Activated naive CD8-positive, alpha-beta T cell treated with anti-CD3 and anti-CD28 coated beads for 36 hours (primary cell): ENCODE data around the gene FAM3A. TPM values are rescaled to one million over a fixed set of nuclear protein-coding genes. Genes with fewer than 3 reads are reported as not detected.
A peak's percentile ranks its signal among the peaks of the same experiment; 100 is the strongest.
"Not testable (repeated sequence)": the region's sequence is repeated elsewhere in the genome, so short reads cannot be mapped to it uniquely, and the experiment has no call there.

Experiments
- DNase-seq: peaks from one replicate; pipeline ENCODE4 v3.0.0; 2021
- H3K27ac Mint-ChIP-seq: one replicate; pipeline ENCODE4 v1.8.0; 2022; ENCODE audit warnings: mild to moderate bottlenecking, moderate library complexity, mixed read lengths
- H3K27me3 Mint-ChIP-seq: one replicate; pipeline ENCODE4 v1.8.0; 2022; ENCODE audit warnings: mild to moderate bottlenecking, mixed read lengths
- H3K36me3 Mint-ChIP-seq: one replicate; pipeline ENCODE4 v1.8.0; 2021; ENCODE audit warnings: mild to moderate bottlenecking, mixed read lengths
- H3K4me1 Mint-ChIP-seq: one replicate; pipeline ENCODE4 v1.8.0; 2021; ENCODE audit warnings: mixed read lengths
- H3K4me3 Mint-ChIP-seq: one replicate; pipeline ENCODE4 v1.8.0; 2022; ENCODE audit warnings: mild to moderate bottlenecking, moderate library complexity, mixed read lengths
- H3K9me3 Mint-ChIP-seq: one replicate; pipeline ENCODE4 v1.8.0; 2022; ENCODE audit warnings: mixed read lengths
- total RNA-seq, 2 experiments: library from RNA; stranded (reverse); gene quantifications; one replicate each; pipeline ENCODE4 v1.2.3, GENCODE V29; 2021

The FAM3A gene
- total RNA-seq, 2 experiments from 2014 or later = 26.8 to 27.3 TPM

- H3K27me3 Mint-ChIP-seq, DNase-seq, H3K4me1 Mint-ChIP-seq, H3K36me3 Mint-ChIP-seq, H3K27ac Mint-ChIP-seq, H3K9me3 Mint-ChIP-seq, H3K4me3 Mint-ChIP-seq: not testable (repeated sequence)
These were observed 19.4 kb downstream of the FAM3A start for GRCh38 chrX:154496591-154497137.

- H3K4me3 Mint-ChIP-seq = no peak overlapping the region
These were observed 20.5 kb downstream of the FAM3A start for GRCh38 chrX:154495472-154495922.

GRCh38 chrX:154494715-154495114 is 21.3 kb downstream of the FAM3A start:
- Mint-ChIP-seq H3K27me3 (no peaks in the 10 kb centered on the region), H3K4me3 (no peak overlapping the region), H3K36me3 (no peaks in the 10 kb centered on the region), H3K4me1 (peaks cover 3% of the 10 kb centered on the region), H3K9me3 (no peaks in the 10 kb centered on the region), H3K27ac (no peak overlapping the region)
- DNase-seq = no peak

More at GRCh38 chrX:154495472-154495922, 20.5 kb downstream of the FAM3A start:
- Mint-ChIP-seq H3K27ac (no peak overlapping the region), H3K4me1 (peaks cover 3% of the 10 kb centered on the region), H3K27me3 (no peaks in the 10 kb centered on the region), H3K36me3 (no peaks in the 10 kb centered on the region), H3K9me3 (no peaks in the 10 kb centered on the region)
- no peak for DNase-seq

- Mint-ChIP-seq H3K27ac (peak within 1 kb of the TSS; percentile 89), H3K27me3 (no peaks in the 10 kb centered on the region), H3K4me1 (peaks cover 13% of the 10 kb centered on the region), H3K36me3 (no peaks in the 10 kb centered on the region), H3K9me3 (no peaks in the 10 kb centered on the region), H3K4me3 (peak within 1 kb of the TSS; percentile 86)
- DNase-seq = peak; percentile 91
These were observed 25.5 kb downstream of the FAM3A start, which contains the start of gene SLC10A3 for GRCh38 chrX:154490414-154491083. Gene SLC10A3 (minus strand): TSS chrX:154490629. CDS start chrX:154488940, 1,689 bp downstream.

- Mint-ChIP-seq H3K36me3 (no peaks in the 10 kb centered on the region), H3K4me3 (peak overlapping the region; percentile 85), H3K4me1 (peaks cover 14% of the 10 kb centered on the region), H3K27me3 (no peaks in the 10 kb centered on the region), H3K9me3 (no peaks in the 10 kb centered on the region), H3K27ac (peak overlapping the region; percentile 89)
- DNase-seq = no peak
These were observed 26.0 kb downstream of the FAM3A start for GRCh38 chrX:154490021-154490413.

GRCh38 chrX:154489182-154489581 is 26.9 kb downstream of the FAM3A start:
- H3K9me3 Mint-ChIP-seq = no peaks in the 10 kb centered on the region
- peak overlapping the region; percentile 89 for H3K27ac Mint-ChIP-seq
- DNase-seq = no peak

GRCh38 chrX:154488336-154489075 is 27.5 kb downstream of the FAM3A start:
- Mint-ChIP-seq H3K4me1 (peaks cover 20% of the 10 kb centered on the region), H3K36me3 (peaks cover 1% of the 10 kb centered on the region)

More at GRCh38 chrX:154489182-154489581, 26.9 kb downstream of the FAM3A start:
- Mint-ChIP-seq H3K27me3 (no peaks in the 10 kb centered on the region), H3K4me3 (peak overlapping the region; percentile 85), H3K4me1 (peaks cover 17% of the 10 kb centered on the region), H3K36me3 (no peaks in the 10 kb centered on the region)

GRCh38 chrX:154487518-154488290 is 28.3 kb downstream of the FAM3A start:
- no peak overlapping the region for H3K27ac Mint-ChIP-seq
- H3K4me3 Mint-ChIP-seq = peak overlapping the region; percentile 37

More at GRCh38 chrX:154488336-154489075, 27.5 kb downstream of the FAM3A start:
- DNase-seq = no peak
- no peaks in the 10 kb centered on the region for H3K9me3 Mint-ChIP-seq
- H3K27ac Mint-ChIP-seq = no peak overlapping the region
- H3K27me3 Mint-ChIP-seq = no peaks in the 10 kb centered on the region
- peak overlapping the region; percentile 37 for H3K4me3 Mint-ChIP-seq

GRCh38 chrX:154486396-154487207 is 29.4 kb downstream of the FAM3A start, which contains the start of gene UBL4A:
Gene UBL4A (minus strand): TSS chrX:154486615. CDS start chrX:154486584, 31 bp downstream.
- H3K4me3 Mint-ChIP-seq = peak within 1 kb of the TSS; percentile 79
- peaks cover 2% of the 10 kb centered on the region for H3K36me3 Mint-ChIP-seq
- no peaks in the 10 kb centered on the region for H3K9me3 Mint-ChIP-seq
- H3K27me3 Mint-ChIP-seq = no peaks in the 10 kb centered on the region
- peak within 1 kb of the TSS; percentile 80 for H3K27ac Mint-ChIP-seq
- peak; percentile 72 for DNase-seq
- H3K4me1 Mint-ChIP-seq = peaks cover 23% of the 10 kb centered on the region

More at GRCh38 chrX:154487518-154488290, 28.3 kb downstream of the FAM3A start:
- Mint-ChIP-seq H3K4me1 (peaks cover 23% of the 10 kb centered on the region), H3K9me3 (no peaks in the 10 kb centered on the region), H3K36me3 (peaks cover 2% of the 10 kb centered on the region), H3K27me3 (no peaks in the 10 kb centered on the region)
- DNase-seq = no peak

- H3K36me3 Mint-ChIP-seq = peaks cover 2% of the 10 kb centered on the region
- H3K27ac Mint-ChIP-seq = no peak overlapping the region
- H3K4me1 Mint-ChIP-seq = peaks cover 21% of the 10 kb centered on the region
- no peaks in the 10 kb centered on the region for H3K27me3 Mint-ChIP-seq
- H3K4me3 Mint-ChIP-seq = peak overlapping the region; percentile 79
- no peaks in the 10 kb centered on the region for H3K9me3 Mint-ChIP-seq
- peak; percentile 42 for DNase-seq
These were observed 30.0 kb downstream of the FAM3A start for GRCh38 chrX:154486052-154486395.

GRCh38 chrX:154485150-154486051 is 30.6 kb downstream of the FAM3A start:
- Mint-ChIP-seq H3K9me3 (no peaks in the 10 kb centered on the region), H3K4me3 (peak overlapping the region; percentile 79), H3K27ac (peak overlapping the region; percentile 80), H3K4me1 (peaks cover 21% of the 10 kb centered on the region), H3K27me3 (no peaks in the 10 kb centered on the region), H3K36me3 (peaks cover 2% of the 10 kb centered on the region)
- DNase-seq = no peak

- peaks cover 2% of the 10 kb centered on the region for H3K36me3 Mint-ChIP-seq
- peaks cover 18% of the 10 kb centered on the region for H3K4me1 Mint-ChIP-seq
- H3K27me3 Mint-ChIP-seq = no peaks in the 10 kb centered on the region
- no peaks in the 10 kb centered on the region for H3K9me3 Mint-ChIP-seq
- no peak for DNase-seq
- peak overlapping the region; percentile 51 for H3K4me3 Mint-ChIP-seq
- peak overlapping the region; percentile 42 for H3K27ac Mint-ChIP-seq
These were observed 31.5 kb downstream of the FAM3A start for GRCh38 chrX:154484255-154485149.
